Keratinocyte (primary cell): ENCODE measurements around the gene FLG. TPM values are rescaled to one million over a fixed set of nuclear protein-coding genes. Genes with fewer than 3 reads are reported as not detected.

Experiments used
- DNase-seq: peaks from one replicate; pipeline ENCODE4 v3.0.0-alpha.2; 2011; ENCODE audit warnings: low read depth, missing footprints, low spot score
- FAIRE-seq: peaks from 2 replicates; lab custom pipeline; 2011; peaks lifted over from hg19 to GRCh38; lab: Jason Lieb, UNC
- H2AFZ ChIP-seq: 2 replicates; pipeline ENCODE4 v1.6.0; 2012; ENCODE audit warnings: low read length, control low read depth, inconsistent platforms; ENCODE audit not compliant: control insufficient read depth
- H3K27ac ChIP-seq: 2 replicates; pipeline ENCODE4 v1.5.1; 2011; ENCODE audit warnings: low read length; ENCODE audit not compliant: control insufficient read depth, insufficient read depth
- H3K27me3 ChIP-seq: 3 replicates; pipeline ENCODE4 v1.6.0; 2011; ENCODE audit warnings: low read length; ENCODE audit not compliant: control insufficient read depth, insufficient read depth; ENCODE audit errors: extremely low read depth
- H3K36me3 ChIP-seq, 2 experiments: 2 replicates in 1 of 2; 3 replicates in 1 of 2; pipeline ENCODE4 v1.5.1; 2011; ENCODE audit warnings: low read length in 2 of 2, mild to moderate bottlenecking in 1 of 2; ENCODE audit not compliant: control insufficient read depth in 2 of 2, insufficient read depth in 2 of 2; ENCODE audit errors: extremely low read depth in 1 of 2
- H3K4me1 ChIP-seq: 3 replicates; pipeline ENCODE4 v1.5.1; 2011; ENCODE audit warnings: low read length; ENCODE audit not compliant: control insufficient read depth, insufficient read depth; ENCODE audit errors: extremely low read depth
- H3K4me2 ChIP-seq: 3 replicates; pipeline ENCODE4 v1.6.0; 2011; ENCODE audit warnings: low read depth, low read length; ENCODE audit not compliant: control insufficient read depth, insufficient read depth; ENCODE audit errors: extremely low read depth
- H3K4me3 ChIP-seq, 3 experiments: fragments of 200-600 bp in 1 of 3; sonication (generic) in 1 of 3; 2 replicates in 2 of 3; 3 replicates in 1 of 3; pipeline ENCODE4 v1.5.1; 2011 to 2016; ENCODE audit warnings: low read length in 3 of 3, mild to moderate bottlenecking in 3 of 3, control low read depth in 2 of 3, inconsistent platforms in 1 of 3, low read depth in 1 of 3, mixed read lengths in 1 of 3, mixed run types in 1 of 3, moderate library complexity in 1 of 3; ENCODE audit not compliant: control insufficient read depth in 2 of 3, insufficient read depth in 2 of 3; ENCODE audit errors: extremely low read depth in 1 of 3
- H3K79me2 ChIP-seq: 2 replicates; pipeline ENCODE4 v1.6.0; 2012; ENCODE audit warnings: low read length; ENCODE audit not compliant: control insufficient read depth, insufficient read depth
- H3K9ac ChIP-seq: 3 replicates; pipeline ENCODE4 v1.6.0; 2011; ENCODE audit warnings: low read length; ENCODE audit not compliant: control insufficient read depth, insufficient read depth; ENCODE audit errors: extremely low read depth
- H3K9me1 ChIP-seq: 3 replicates; pipeline ENCODE4 v1.6.0; 2011; ENCODE audit warnings: low read length; ENCODE audit not compliant: control insufficient read depth, insufficient read depth; ENCODE audit errors: extremely low read depth
- H3K9me3 ChIP-seq: 2 replicates; pipeline ENCODE4 v1.5.1; 2012; ENCODE audit warnings: low read depth, low read length; ENCODE audit not compliant: control insufficient read depth
- H4K20me1 ChIP-seq: 3 replicates; pipeline ENCODE4 v1.6.0; 2011; ENCODE audit warnings: low read length; ENCODE audit not compliant: control insufficient read depth, insufficient read depth; ENCODE audit errors: extremely low read depth
- EZH2 ChIP-seq: IDR thresholded peaks from one replicate; pipeline ENCODE4 v1.6.1; 2012; ENCODE audit warnings: inconsistent platforms, mild to moderate bottlenecking, low read length, moderate library complexity
- dilution Hi-C: fragments of 300-500 bp; cut with MboI; formaldehyde crosslinking; loops from one replicate; pipeline ENCODE4 v1.7.0; 2020; ENCODE audit warnings: low sequenced_read_pairs; ENCODE audit not compliant: extremely low pct_ligation_motif_present
- polyA plus RNA-seq, 5 experiments: library from polyadenylated mRNA; depleted of rRNA in 3 of 5; stranded (reverse) in 3 of 5; stranded (forward) in 1 of 5; unstranded in 1 of 5; fragments of >200 nt; gene quantifications; 1 replicate in 1 of 5; 2 replicates in 3 of 5; 3 replicates in 1 of 5; pipeline versions ENCODE4 v1.2.1 to v1.2.3, GENCODE V29; 2011 to 2012; ENCODE audit warnings: missing spikeins in 2 of 5, low read depth in 1 of 5, low replicate concordance in 1 of 5
- TF ChIP-seq, protein P1 (sequence below), 3 experiments: IDR thresholded peaks in 1 of 3; conservative IDR thresholded peaks in 1 of 3; optimal IDR thresholded peaks in 1 of 3; 2 replicates in 2 of 3; 3 replicates in 1 of 3; pipeline versions ENCODE3 to v1.5.1; 2011; ENCODE audit warnings: low read length in 3 of 3, mild to moderate bottlenecking in 3 of 3, moderate library complexity in 2 of 3, control low read depth in 1 of 3, inconsistent platforms in 1 of 3; ENCODE audit not compliant: insufficient read depth in 2 of 3; ENCODE audit errors: extremely low read depth in 1 of 3

Gene FLG
- polyA plus RNA-seq, 1 donor (not counting 4 experiments of a cell fraction or from before 2014, with no cell fraction given) = 8.8 TPM

- dilution Hi-C loops = no loop called here
- Histone ChIP-seq H3K36me3 (no peaks in the 10 kb centered on the region), H2AFZ (no peak overlapping the region)
Measured at GRCh38 chr1:152343006-152343405, 18.0 kb upstream of the FLG start.

DNA sequence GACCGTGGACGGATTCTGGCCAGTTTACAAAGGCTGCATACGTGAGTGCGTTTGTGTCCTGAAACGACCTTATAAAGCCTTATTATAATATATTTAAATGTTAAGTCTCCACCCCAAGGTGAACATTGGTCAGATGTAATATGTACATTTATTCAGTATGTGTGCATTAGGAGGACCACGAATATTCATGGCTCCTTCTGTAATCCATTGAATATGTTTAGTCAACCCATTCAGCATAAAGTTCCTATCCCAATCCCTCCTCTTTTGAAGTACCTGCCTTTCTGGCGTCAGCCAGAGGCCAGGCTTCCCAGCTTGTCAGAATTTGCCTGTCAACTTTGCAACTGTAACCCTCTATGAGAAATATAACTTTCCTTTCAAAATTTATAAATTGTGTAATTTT lies 10.4 kb upstream of the FLG start:
- DNase-seq = no peak
- Histone ChIP-seq H3K9me1 (no peaks in the 10 kb centered on the region), H3K9me3 (no peaks in the 10 kb centered on the region), H3K79me2 (no peaks in the 10 kb centered on the region), H2AFZ (no peak overlapping the region), H3K4me1 (no peaks in the 10 kb centered on the region), H3K27me3 (no peaks in the 10 kb centered on the region), H3K27ac (no peak overlapping the region), H4K20me1 (no peaks in the 10 kb centered on the region), H3K9ac (no peak overlapping the region), H3K4me2 (no peak overlapping the region), H3K4me3 (no peak overlapping the region), H3K36me3 (no peaks in the 10 kb centered on the region)
- dilution Hi-C loops = no loop called here
- no peak for FAIRE-seq
- TF ChIP-seq, protein P1, sequence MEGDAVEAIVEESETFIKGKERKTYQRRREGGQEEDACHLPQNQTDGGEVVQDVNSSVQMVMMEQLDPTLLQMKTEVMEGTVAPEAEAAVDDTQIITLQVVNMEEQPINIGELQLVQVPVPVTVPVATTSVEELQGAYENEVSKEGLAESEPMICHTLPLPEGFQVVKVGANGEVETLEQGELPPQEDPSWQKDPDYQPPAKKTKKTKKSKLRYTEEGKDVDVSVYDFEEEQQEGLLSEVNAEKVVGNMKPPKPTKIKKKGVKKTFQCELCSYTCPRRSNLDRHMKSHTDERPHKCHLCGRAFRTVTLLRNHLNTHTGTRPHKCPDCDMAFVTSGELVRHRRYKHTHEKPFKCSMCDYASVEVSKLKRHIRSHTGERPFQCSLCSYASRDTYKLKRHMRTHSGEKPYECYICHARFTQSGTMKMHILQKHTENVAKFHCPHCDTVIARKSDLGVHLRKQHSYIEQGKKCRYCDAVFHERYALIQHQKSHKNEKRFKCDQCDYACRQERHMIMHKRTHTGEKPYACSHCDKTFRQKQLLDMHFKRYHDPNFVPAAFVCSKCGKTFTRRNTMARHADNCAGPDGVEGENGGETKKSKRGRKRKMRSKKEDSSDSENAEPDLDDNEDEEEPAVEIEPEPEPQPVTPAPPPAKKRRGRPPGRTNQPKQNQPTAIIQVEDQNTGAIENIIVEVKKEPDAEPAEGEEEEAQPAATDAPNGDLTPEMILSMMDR (optimal IDR thresholded peaks at IDR 0.05 in 1 of 3, IDR thresholded peaks at IDR 0.05 in 1 of 3, conservative IDR thresholded peaks at IDR 0.05 in 1 of 3; ENCODE audit: extremely low read depth in 1 of 3, insufficient read depth in 2 of 3, low read length in 3 of 3) = no peak
- no peak for TF ChIP-seq EZH2

More at GRCh38 chr1:152343006-152343405, 18.0 kb upstream of the FLG start:
- Histone ChIP-seq H3K9me3 (no peaks in the 10 kb centered on the region), H4K20me1 (no peaks in the 10 kb centered on the region), H3K79me2 (no peaks in the 10 kb centered on the region), H3K4me2 (no peak overlapping the region), H3K27me3 (no peaks in the 10 kb centered on the region), H3K4me1 (no peaks in the 10 kb centered on the region), H3K9me1 (no peaks in the 10 kb centered on the region), H3K4me3 (no peak overlapping the region), H3K27ac (no peak overlapping the region), H3K9ac (no peak overlapping the region)
- FAIRE-seq = no peak
- no peak for DNase-seq
- no peak for TF ChIP-seq EZH2
- TF ChIP-seq, protein P1 (optimal IDR thresholded peaks at IDR 0.05 in 1 of 3, IDR thresholded peaks at IDR 0.05 in 1 of 3, conservative IDR thresholded peaks at IDR 0.05 in 1 of 3; ENCODE audit: extremely low read depth in 1 of 3, insufficient read depth in 2 of 3, low read length in 3 of 3) = no peak
